Measurements from ENCODE around the gene MACROD2. TPM values are rescaled to one million over a fixed set of nuclear protein-coding genes. Genes with fewer than 3 reads are reported as not detected.

MACROD2 gene
- total RNA-seq, 4 donors from 2014 or later: 4.6 to 33.0 (median 8.3) TPM

- Histone ChIP-seq H3K9me3 (no peaks in the 10 kb centered on the region), H3K4me3 (no peak overlapping the region), H3K27me3 (no peaks in the 10 kb centered on the region), H3K27ac (no peak overlapping the region), H3K4me1 (no peaks in the 10 kb centered on the region), H3K36me3 (no peaks in the 10 kb centered on the region)
- WGBS, 2 donors (ENCODE audit: low coverage in 1 of 2): 85 to 86% methylated on average over 4 of the region's 4 CpGs
- in situ Hi-C loops (cut with MboI; ENCODE audit: low pct_ligation_motif_present in 1 of 4, low pct_unique_long_range_greater_than_20kb in 1 of 4, low sequenced_read_pairs in 3 of 4): no loop called here
- DNase-seq: no peak
- TF ChIP-seq POLR2AphosphoS5 (IDR thresholded peaks at IDR 0.05): no peak
- no peak for TF ChIP-seq EP300 (IDR thresholded peaks at IDR 0.05; ENCODE audit: low read depth)
- TF ChIP-seq POLR2A (IDR thresholded peaks at IDR 0.05): no peak
- TF ChIP-seq CTCF (IDR thresholded peaks at IDR 0.05): no peak
- intact Hi-C loops (cut with DNase I; ENCODE audit: low total_unique reads): no loop called here
These were observed 2105.5 kb downstream of the MACROD2 start for GRCh38 chr20:16100767-16101166.

Small RNAs within 50 kb of the gene (small RNA-seq; reads per million reads assigned to genes)
- 0 reads per million in 4 donors for gene RN7SL864P
- 0 reads per million in 4 donors for gene RNA5SP475
- gene RNU6-1159P: 0 reads per million in 4 donors
- 0 to 0.12 (median 0) reads per million in 4 donors for gene RNU6-115P
- 0 reads per million in 4 donors for gene RNU6-228P
- 0 reads per million in 4 donors for gene RNU6-278P
- gene RPS3P1: 0 reads per million in 4 donors

Other genes starting within 250 kb of the MACROD2 start
- 10 to 100 TPM in 2 of 4 donors, 1 to 10 TPM in 2; 3.0 to 51.9 (median 12.3) TPM for gene ESF1, start 210.6 kb upstream of the MACROD2 start, total RNA-seq
- gene NDUFAF5, start 210.5 kb upstream of the MACROD2 start, total RNA-seq: 10 to 100 TPM in 3 of 4 donors, 1 to 10 TPM in 1; 4.0 to 18.4 (median 14.8) TPM
- gene SEL1L2, start 4.9 kb upstream of the MACROD2 start, total RNA-seq: not detected